ENCODE data around the gene SLC2A8. TPM values are rescaled to one million over a fixed set of nuclear protein-coding genes. Genes with fewer than 3 reads are reported as not detected.

The SLC2A8 gene
- total and polyA plus RNA-seq, 3 experiments from 2014 or later, result 4.5 to 7.7 (median 6.2) TPM

GRCh38 chr9:127406799-127407491, 10.0 kb downstream of the SLC2A8 start:
- POLR2A ChIA-PET, result no interaction called here
- DNase-seq, result no peak

GRCh38 chr9:127407492-127407843, 10.5 kb downstream of the SLC2A8 start:
- H3K4me1 ChIP-seq (ENCODE audit: insufficient read depth, low read length), result no peaks in the 10 kb centered on the region
- no peaks in the 10 kb centered on the region for H3K27me3 ChIP-seq (ENCODE audit: insufficient read depth, low read length, poor library complexity, severe bottlenecking)
- no peaks in the 10 kb centered on the region for H3K36me3 ChIP-seq (ENCODE audit: insufficient read depth, low read length)
- peaks cover 10 to 27% of the 10 kb centered on the region in 2 donors for H3K27me3 Mint-ChIP-seq
- no peak overlapping the region for H3K27ac Mint-ChIP-seq
- H3K4me3 Mint-ChIP-seq, result no peak overlapping the region
- H3K9me3 ChIP-seq (ENCODE audit: low read length), result no peaks in the 10 kb centered on the region
- no peak overlapping the region for H3K4me3 ChIP-seq (ENCODE audit: low read length)
- H3K27ac ChIP-seq (ENCODE audit: low read depth, low read length), result no peak overlapping the region
- no peaks in the 10 kb centered on the region for H3K4me1 Mint-ChIP-seq
- no peaks in the 10 kb centered on the region for H3K36me3 Mint-ChIP-seq
- POLR2A ChIA-PET, result interaction anchor here (0.6 kb wide), 1 partner anchor 748 kb away, joined by 3 read pairs; no protein-coding TSS in a partner anchor
- DNase-seq, result no peak
- H3K9me3 Mint-ChIP-seq, result no peaks in the 10 kb centered on the region
- CTCF ChIA-PET, result interaction anchor here (1.8 kb wide), 1 partner anchor 11 kb away, joined by 6 read pairs; the partner anchor contains the start of gene SLC2A8

More at GRCh38 chr9:127406799-127407491, 10.0 kb downstream of the SLC2A8 start:
- peaks cover 4% of the 10 kb centered on the region for H3K27me3 ChIP-seq (ENCODE audit: insufficient read depth, low read length, poor library complexity, severe bottlenecking)
- H3K9me3 ChIP-seq (ENCODE audit: low read length), result no peaks in the 10 kb centered on the region
- CTCF ChIA-PET, result interaction anchor here (1.8 kb wide), 1 partner anchor 10 kb away, joined by 6 read pairs; the partner anchor contains the start of gene SLC2A8
- no peaks in the 10 kb centered on the region for H3K4me1 Mint-ChIP-seq
- H3K4me3 Mint-ChIP-seq, result no peak overlapping the region
- H3K36me3 Mint-ChIP-seq, result no peaks in the 10 kb centered on the region
- H3K36me3 ChIP-seq (ENCODE audit: insufficient read depth, low read length), result no peaks in the 10 kb centered on the region
- H3K27ac Mint-ChIP-seq, result no peak overlapping the region
- no peaks in the 10 kb centered on the region for H3K4me1 ChIP-seq (ENCODE audit: insufficient read depth, low read length)
- H3K27ac ChIP-seq (ENCODE audit: low read depth, low read length), result no peak overlapping the region
- H3K27me3 Mint-ChIP-seq, result peaks cover 8 to 25% of the 10 kb centered on the region in 2 donors
- H3K4me3 ChIP-seq (ENCODE audit: low read length), result no peak overlapping the region
- no peaks in the 10 kb centered on the region for H3K9me3 Mint-ChIP-seq

- Histone ChIP-seq H3K36me3 (ENCODE audit: insufficient read depth, low read length) (no peaks in the 10 kb centered on the region), H3K27ac (ENCODE audit: low read depth, low read length) (no peak overlapping the region), H3K4me1 (ENCODE audit: insufficient read depth, low read length) (no peaks in the 10 kb centered on the region), H3K4me3 (ENCODE audit: low read length) (no peak overlapping the region), H3K9me3 (ENCODE audit: low read length) (no peaks in the 10 kb centered on the region), H3K27me3 (ENCODE audit: insufficient read depth, low read length, poor library complexity, severe bottlenecking) (no peaks in the 10 kb centered on the region)
- Mint-ChIP-seq H3K27ac (no peak overlapping the region), H3K27me3 (peaks cover 7 to 42% of the 10 kb centered on the region in 2 donors), H3K36me3 (no peaks in the 10 kb centered on the region), H3K4me1 (no peaks in the 10 kb centered on the region), H3K4me3 (no peak overlapping the region), H3K9me3 (no peaks in the 10 kb centered on the region)
- CTCF ChIA-PET, result no interaction called here
- POLR2A ChIA-PET, result no interaction called here
- DNase-seq, result no peak
These were observed 14.2 kb downstream of the SLC2A8 start for GRCh38 chr9:127411122-127411521.

- no peaks in the 10 kb centered on the region for H3K9me3 ChIP-seq (ENCODE audit: low read length)
- POLR2A ChIA-PET, result no interaction called here
- H3K4me1 ChIP-seq (ENCODE audit: insufficient read depth, low read length), result no peaks in the 10 kb centered on the region
- H3K4me3 Mint-ChIP-seq, result no peak overlapping the region
- peaks cover 0 to 2% (median 0%) of the 10 kb centered on the region in 3 donors for H3K4me1 Mint-ChIP-seq
- no peak for DNase-seq
- H3K36me3 Mint-ChIP-seq, result no peaks in the 10 kb centered on the region
- H3K27ac ChIP-seq (ENCODE audit: low read depth, low read length), result no peak overlapping the region
- no peaks in the 10 kb centered on the region for H3K36me3 ChIP-seq (ENCODE audit: insufficient read depth, low read length)
- H3K27me3 Mint-ChIP-seq, result peaks cover 4 to 31% of the 10 kb centered on the region in 2 donors
- no peaks in the 10 kb centered on the region for H3K9me3 Mint-ChIP-seq
- CTCF ChIA-PET, result interaction anchor here (0.9 kb wide), 1 partner anchor 201 kb away, joined by 3 read pairs; no protein-coding TSS in a partner anchor
- no peaks in the 10 kb centered on the region for H3K27me3 ChIP-seq (ENCODE audit: insufficient read depth, low read length, poor library complexity, severe bottlenecking)
- H3K27ac Mint-ChIP-seq, result no peak overlapping the region
- no peak overlapping the region for H3K4me3 ChIP-seq (ENCODE audit: low read length)
These were observed 18.2 kb downstream of the SLC2A8 start for GRCh38 chr9:127415141-127415540.

- no peaks in the 10 kb centered on the region for H3K9me3 Mint-ChIP-seq
- Histone ChIP-seq H3K36me3 (ENCODE audit: insufficient read depth, low read length) (no peaks in the 10 kb centered on the region), H3K4me3 (ENCODE audit: low read length) (no peak overlapping the region), H3K27ac (ENCODE audit: low read depth, low read length) (no peak overlapping the region), H3K4me1 (ENCODE audit: insufficient read depth, low read length) (no peaks in the 10 kb centered on the region), H3K27me3 (ENCODE audit: insufficient read depth, low read length, poor library complexity, severe bottlenecking) (no peaks in the 10 kb centered on the region), H3K9me3 (ENCODE audit: low read length) (no peaks in the 10 kb centered on the region)
- H3K4me1 Mint-ChIP-seq, result peaks cover 0 to 2% (median 0%) of the 10 kb centered on the region in 3 donors
- ChIA-PET CTCF (interaction anchor here (0.9 kb wide), 1 partner anchor 201 kb away, joined by 3 read pairs; no protein-coding TSS in a partner anchor), POLR2A (no interaction called here)
- H3K27me3 Mint-ChIP-seq, result peaks cover 4 to 31% of the 10 kb centered on the region in 2 donors
- H3K27ac Mint-ChIP-seq, result peak overlapping the region in 1 of 8 donors; percentile 74
- H3K4me3 Mint-ChIP-seq, result no peak overlapping the region
- no peak for DNase-seq
- no peaks in the 10 kb centered on the region for H3K36me3 Mint-ChIP-seq
These were observed 18.7 kb downstream of the SLC2A8 start for GRCh38 chr9:127415657-127416056.

- Mint-ChIP-seq H3K4me1 (peaks cover 0 to 2% (median 0%) of the 10 kb centered on the region in 3 donors), H3K27ac (no peak overlapping the region), H3K36me3 (no peaks in the 10 kb centered on the region), H3K9me3 (no peaks in the 10 kb centered on the region), H3K4me3 (peak overlapping the region in 1 of 7 donors; percentile 32), H3K27me3 (peaks cover 2 to 19% of the 10 kb centered on the region in 2 donors)
- CTCF ChIA-PET, result interaction anchor here (1.4 to 1.8 kb wide), 2 partner anchors 18 to 203 kb away, joined by 4 to 6 read pairs; no protein-coding TSS in a partner anchor
- H3K9me3 ChIP-seq (ENCODE audit: low read length), result no peaks in the 10 kb centered on the region
- no peak overlapping the region for H3K4me3 ChIP-seq (ENCODE audit: low read length)
- H3K27ac ChIP-seq (ENCODE audit: low read depth, low read length), result no peak overlapping the region
- no peaks in the 10 kb centered on the region for H3K36me3 ChIP-seq (ENCODE audit: insufficient read depth, low read length)
- POLR2A ChIA-PET, result no interaction called here
- DNase-seq, result no peak
- no peaks in the 10 kb centered on the region for H3K27me3 ChIP-seq (ENCODE audit: insufficient read depth, low read length, poor library complexity, severe bottlenecking)
- no peaks in the 10 kb centered on the region for H3K4me1 ChIP-seq (ENCODE audit: insufficient read depth, low read length)
These were observed 20.4 kb downstream of the SLC2A8 start for GRCh38 chr9:127417131-127418036.

- POLR2A ChIA-PET, result no interaction called here
- peak; percentile 13 to 66 (median 35) for DNase-seq
These were observed 21.1 kb downstream of the SLC2A8 start for GRCh38 chr9:127418037-127418471.

More at GRCh38 chr9:127418037-127418471, 21.1 kb downstream of the SLC2A8 start:
- H3K4me1 Mint-ChIP-seq, result peaks cover 4 to 7% (median 4%) of the 10 kb centered on the region in 3 donors
- no peaks in the 10 kb centered on the region for H3K27me3 ChIP-seq (ENCODE audit: insufficient read depth, low read length, poor library complexity, severe bottlenecking)
- H3K27ac ChIP-seq (ENCODE audit: low read depth, low read length), result no peak overlapping the region
- H3K4me3 ChIP-seq (ENCODE audit: low read length), result no peak overlapping the region
- H3K27ac Mint-ChIP-seq, result no peak overlapping the region
- H3K9me3 Mint-ChIP-seq, result no peaks in the 10 kb centered on the region
- peaks cover 6% of the 10 kb centered on the region for H3K4me1 ChIP-seq (ENCODE audit: insufficient read depth, low read length)
- peaks cover 2 to 14% of the 10 kb centered on the region in 2 donors for H3K27me3 Mint-ChIP-seq
- peak overlapping the region in 1 of 7 donors; percentile 65 for H3K4me3 Mint-ChIP-seq
- no peaks in the 10 kb centered on the region for H3K36me3 Mint-ChIP-seq
- CTCF ChIA-PET, result interaction anchor here (1.8 kb wide), 1 partner anchor 203 kb away, joined by 6 read pairs; no protein-coding TSS in a partner anchor
- H3K9me3 ChIP-seq (ENCODE audit: low read length), result no peaks in the 10 kb centered on the region
- no peaks in the 10 kb centered on the region for H3K36me3 ChIP-seq (ENCODE audit: insufficient read depth, low read length)

Measured in CD8-positive, alpha-beta memory T cell (primary cell).